Liver (tissue), 9 donors: ENCODE data around the gene BPIFB4. TPM values are rescaled to one million over a fixed set of nuclear protein-coding genes. Genes with fewer than 3 reads are reported as not detected.
"Not testable (repeated sequence)": the region's sequence is repeated elsewhere in the genome, so short reads cannot be mapped to it uniquely, and the experiment has no call there.

Source experiments
- DNase-seq: peaks from one replicate; pipeline ENCODE4 v3.0.0-alpha.2; 2017; ENCODE audit warnings: low spot score
- H3K27ac ChIP-seq, 2 donors: one replicate each; pipeline ENCODE4 v1.7.0; 2013; ENCODE audit warnings: inconsistent platforms in 2 of 2, low read length in 2 of 2, control low read depth in 1 of 2, low read depth in 1 of 2, mild to moderate bottlenecking in 1 of 2
- H3K27me3 ChIP-seq, 4 donors: one replicate each; pipeline versions ENCODE4 v1.6.1 to v1.7.0; 2013; ENCODE audit warnings: low read length in 3 of 4, inconsistent platforms in 1 of 4, mild to moderate bottlenecking in 1 of 4, moderate library complexity in 1 of 4; ENCODE audit not compliant: control insufficient read depth in 4 of 4, insufficient read depth in 4 of 4
- H3K36me3 ChIP-seq, 4 donors: one replicate each; pipeline versions ENCODE4 v1.6.1 to v1.7.0; 2013; ENCODE audit warnings: low read length in 3 of 4, mild to moderate bottlenecking in 3 of 4, low read depth in 1 of 4, moderate library complexity in 1 of 4; ENCODE audit not compliant: control insufficient read depth in 4 of 4, insufficient read depth in 3 of 4
- H3K4me1 ChIP-seq, 4 donors: one replicate each; pipeline versions ENCODE4 v1.6.1 to v1.7.0; 2013; ENCODE audit warnings: low read length in 3 of 4, mild to moderate bottlenecking in 3 of 4, moderate library complexity in 1 of 4; ENCODE audit not compliant: control insufficient read depth in 4 of 4, insufficient read depth in 4 of 4
- H3K4me3 ChIP-seq, 3 donors: one replicate each; pipeline versions ENCODE4 v1.6.1 to v1.7.0; 2013; ENCODE audit warnings: low read length in 3 of 3, control low read depth in 1 of 3, low read depth in 1 of 3, mild to moderate bottlenecking in 1 of 3
- H3K9ac ChIP-seq, 2 donors: one replicate each; pipeline ENCODE4 v1.7.0; 2013; ENCODE audit warnings: low read length in 2 of 2, mild to moderate bottlenecking in 2 of 2, moderate library complexity in 2 of 2, control low read depth in 1 of 2, low read depth in 1 of 2
- H3K9me3 ChIP-seq, 4 donors: one replicate each; pipeline versions ENCODE4 v1.6.1 to v1.7.0; 2013; ENCODE audit warnings: low read length in 3 of 4; ENCODE audit not compliant: control insufficient read depth in 4 of 4
- FOXA2 ChIP-seq: IDR thresholded peaks from 2 replicates; pipeline ENCODE4 v1.6.1; 2016; ENCODE audit warnings: antibody characterized with exemption
- GABPA ChIP-seq, 2 donors: IDR thresholded peaks in 1 of 2; conservative IDR thresholded peaks in 1 of 2; 2 replicates each; pipeline ENCODE4 v1.6.1; 2016; ENCODE audit warnings: antibody characterized with exemption in 2 of 2, mild to moderate bottlenecking in 1 of 2, moderate library complexity in 1 of 2
- HNF4A ChIP-seq, 2 donors: conservative IDR thresholded peaks; 2 replicates each; pipeline ENCODE4 v1.6.1; 2016; ENCODE audit warnings: antibody characterized with exemption in 2 of 2, mild to moderate bottlenecking in 2 of 2
- JUND ChIP-seq, 2 donors: IDR thresholded peaks; 2 replicates each; pipeline ENCODE4 v1.6.1; 2016; ENCODE audit warnings: antibody characterized with exemption in 2 of 2
- NR2F2 ChIP-seq: IDR thresholded peaks from 2 replicates; pipeline ENCODE4 v1.6.1; 2016; ENCODE audit warnings: antibody characterized with exemption
- RAD21 ChIP-seq, 2 donors: IDR thresholded peaks; 2 replicates each; pipeline ENCODE4 v1.6.1; 2016; ENCODE audit warnings: antibody characterized with exemption in 2 of 2, mild to moderate bottlenecking in 2 of 2
- RXRA ChIP-seq, 2 donors: IDR thresholded peaks; 2 replicates each; pipeline ENCODE4 v1.6.1; 2017 to 2018; ENCODE audit warnings: antibody characterized with exemption in 2 of 2, mild to moderate bottlenecking in 1 of 2
- TAF1 ChIP-seq: conservative IDR thresholded peaks from 2 replicates; pipeline ENCODE4 v1.6.1; 2016; ENCODE audit warnings: antibody characterized with exemption, mild to moderate bottlenecking
- YY1 ChIP-seq: IDR thresholded peaks from 2 replicates; pipeline ENCODE4 v1.6.1; 2016; ENCODE audit warnings: antibody characterized with exemption, mild to moderate bottlenecking
- WGBS: extraction: QIAGEN DNeasy Blood & Tissue Kit; methylation state at CpG from one replicate; pipeline ENCODE4 v1.1.7; 2013; 5-methylcytosine and 5-hydroxymethylcytosine counted together
- polyA plus RNA-seq, 2 donors: library from polyadenylated mRNA; stranded (reverse) in 1 of 2; unstranded in 1 of 2; fragments of 200-250 nt in 1 of 2; fragments of >200 nt in 1 of 2; fragmentation: Nextera tagmentation in 1 of 2; extraction: Ambion mirVana in 1 of 2; gene quantifications; one replicate each; pipeline versions ENCODE4 v1.2.1 to v1.2.3, GENCODE V29; 2013 to 2015
- total RNA-seq, 2 donors: library from RNA; depleted of rRNA; stranded (reverse); fragments of >200 nt; gene quantifications; one replicate each; pipeline ENCODE4 v1.2.3, GENCODE V29; 2014
- TF ChIP-seq, protein P1 (sequence below): IDR thresholded peaks from 2 replicates; pipeline ENCODE4 v1.6.1; 2016; ENCODE audit warnings: antibody characterized with exemption, mild to moderate bottlenecking
- TF ChIP-seq, protein P2 (sequence below): IDR thresholded peaks from 2 replicates; pipeline ENCODE4 v1.6.1; 2016; ENCODE audit warnings: antibody characterized with exemption
- TF ChIP-seq, protein P3 (sequence below): fragments of 150-350 bp; IDR thresholded peaks from 2 replicates; pipeline ENCODE4 v1.5.1; 2017; ENCODE audit warnings: improper control_type of control experiment, low read depth, low read length; ENCODE audit not compliant: missing input control
- TF ChIP-seq, protein P4 (sequence below): IDR thresholded peaks from 2 replicates; pipeline ENCODE4 v1.6.1; 2016; ENCODE audit warnings: antibody characterized with exemption
- donor health status: healthy.
- donor health status: healthy.
- donor health status: healthy.
- donor health status: healthy.
- donor health status: healthy.

The BPIFB4 gene
- total and polyA plus RNA-seq, 4 donors = 0.16 TPM; not detected in 3

DNA sequence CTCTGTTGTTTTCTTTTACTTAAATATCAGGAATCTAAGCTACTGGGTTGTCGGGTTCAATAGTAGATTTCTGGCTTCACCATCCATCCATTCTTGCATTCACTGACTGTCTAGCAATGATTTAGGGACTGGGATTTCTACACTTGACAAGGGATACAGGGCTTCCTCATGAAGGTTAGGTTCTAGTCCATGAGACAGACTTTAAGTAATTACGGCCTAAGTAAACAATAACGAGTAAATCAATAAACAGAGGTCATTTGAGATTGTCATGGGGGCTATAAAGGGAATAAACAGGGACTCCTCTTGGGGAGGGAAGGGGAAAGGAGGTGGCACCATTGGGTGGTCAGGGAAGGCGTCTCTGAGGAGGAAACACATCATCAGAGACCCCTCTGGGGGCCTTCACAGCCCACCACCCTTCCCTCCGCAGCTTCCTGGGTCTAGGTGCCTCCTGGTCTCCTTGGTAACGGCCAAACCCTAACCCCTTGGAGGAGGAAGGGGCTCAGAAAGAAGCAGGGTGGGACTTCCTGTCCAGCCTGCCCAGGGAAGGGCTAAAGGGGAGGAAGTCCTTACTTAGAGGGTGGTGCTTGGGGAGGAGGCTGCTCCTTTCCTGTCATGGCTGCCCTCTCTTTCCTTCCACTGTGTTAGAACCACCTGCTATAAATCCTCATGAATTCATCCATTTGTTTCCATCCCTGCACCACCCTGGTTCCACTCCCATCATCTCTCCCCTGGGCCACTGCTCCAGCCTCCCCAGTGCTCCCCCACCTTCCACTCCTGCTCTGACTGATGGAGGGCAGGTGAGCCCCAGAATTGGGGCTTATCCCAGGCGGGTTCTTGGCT, 33.3 kb downstream of the BPIFB4 start:
- DNase-seq = no peak
- 71% methylated on average over 7 of the region's 7 CpGs for WGBS
- Histone ChIP-seq H3K9me3 (no peaks in the 10 kb centered on the region), H3K4me3 (no peak overlapping the region), H3K9ac (no peak overlapping the region), H3K4me1 (peaks cover 0 to 7% (median 2%) of the 10 kb centered on the region in 4 donors), H3K36me3 (no peaks in the 10 kb centered on the region), H3K27me3 (no peaks in the 10 kb centered on the region), H3K27ac (peak overlapping the region in 1 of 2 donors; percentile 37)
- TF ChIP-seq RXRA (IDR thresholded peaks at IDR 0.05) (peak; percentile 13 to 16), JUND (IDR thresholded peaks at IDR 0.05) (no peak), GABPA (IDR thresholded peaks at IDR 0.05 in 1 of 2, conservative IDR thresholded peaks at IDR 0.05 in 1 of 2) (no peak), HNF4A (conservative IDR thresholded peaks at IDR 0.05) (peak in 1 of 2 donors; percentile 5), FOXA2 (peak; percentile 27)

DNA sequence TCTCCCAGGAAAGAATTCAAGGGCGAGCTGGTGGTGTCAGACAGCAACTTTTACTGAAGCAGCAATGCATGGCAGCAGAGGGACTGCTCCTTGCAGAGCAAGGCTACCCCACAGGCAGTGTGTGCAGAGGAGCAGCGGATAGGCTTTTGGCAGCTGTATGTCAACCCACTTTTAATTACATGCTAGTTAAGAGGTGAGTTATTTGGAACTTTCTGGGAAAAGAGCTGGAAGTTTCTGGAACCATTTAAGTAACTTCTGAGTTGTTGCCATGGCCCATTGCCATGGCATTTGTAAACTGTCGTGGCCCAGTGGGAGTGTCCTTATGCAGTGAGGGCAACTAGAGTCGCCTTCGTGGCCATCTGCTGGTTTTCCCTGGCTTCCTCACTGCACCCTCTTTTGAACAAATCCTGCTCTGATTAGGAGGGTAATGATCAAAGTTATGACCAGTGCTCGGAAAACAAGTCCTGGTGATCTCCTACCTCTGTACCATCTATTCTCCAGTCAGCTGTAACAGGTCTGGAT, 34.0 kb downstream of the BPIFB4 start:
- Histone ChIP-seq H3K4me3 (no peak overlapping the region), H3K27ac (peak overlapping the region in 1 of 2 donors; percentile 37), H3K9ac (no peak overlapping the region), H3K4me1 (peaks cover 0 to 7% (median 2%) of the 10 kb centered on the region in 4 donors), H3K9me3 (no peaks in the 10 kb centered on the region), H3K27me3 (peaks cover 0 to 2% (median 0%) of the 10 kb centered on the region in 4 donors), H3K36me3 (no peaks in the 10 kb centered on the region)
- no peak for DNase-seq
- 53% methylated on average over 6 of the region's 6 CpGs for WGBS
- TF ChIP-seq NR2F2 = no peak
- TF ChIP-seq, protein P1, sequence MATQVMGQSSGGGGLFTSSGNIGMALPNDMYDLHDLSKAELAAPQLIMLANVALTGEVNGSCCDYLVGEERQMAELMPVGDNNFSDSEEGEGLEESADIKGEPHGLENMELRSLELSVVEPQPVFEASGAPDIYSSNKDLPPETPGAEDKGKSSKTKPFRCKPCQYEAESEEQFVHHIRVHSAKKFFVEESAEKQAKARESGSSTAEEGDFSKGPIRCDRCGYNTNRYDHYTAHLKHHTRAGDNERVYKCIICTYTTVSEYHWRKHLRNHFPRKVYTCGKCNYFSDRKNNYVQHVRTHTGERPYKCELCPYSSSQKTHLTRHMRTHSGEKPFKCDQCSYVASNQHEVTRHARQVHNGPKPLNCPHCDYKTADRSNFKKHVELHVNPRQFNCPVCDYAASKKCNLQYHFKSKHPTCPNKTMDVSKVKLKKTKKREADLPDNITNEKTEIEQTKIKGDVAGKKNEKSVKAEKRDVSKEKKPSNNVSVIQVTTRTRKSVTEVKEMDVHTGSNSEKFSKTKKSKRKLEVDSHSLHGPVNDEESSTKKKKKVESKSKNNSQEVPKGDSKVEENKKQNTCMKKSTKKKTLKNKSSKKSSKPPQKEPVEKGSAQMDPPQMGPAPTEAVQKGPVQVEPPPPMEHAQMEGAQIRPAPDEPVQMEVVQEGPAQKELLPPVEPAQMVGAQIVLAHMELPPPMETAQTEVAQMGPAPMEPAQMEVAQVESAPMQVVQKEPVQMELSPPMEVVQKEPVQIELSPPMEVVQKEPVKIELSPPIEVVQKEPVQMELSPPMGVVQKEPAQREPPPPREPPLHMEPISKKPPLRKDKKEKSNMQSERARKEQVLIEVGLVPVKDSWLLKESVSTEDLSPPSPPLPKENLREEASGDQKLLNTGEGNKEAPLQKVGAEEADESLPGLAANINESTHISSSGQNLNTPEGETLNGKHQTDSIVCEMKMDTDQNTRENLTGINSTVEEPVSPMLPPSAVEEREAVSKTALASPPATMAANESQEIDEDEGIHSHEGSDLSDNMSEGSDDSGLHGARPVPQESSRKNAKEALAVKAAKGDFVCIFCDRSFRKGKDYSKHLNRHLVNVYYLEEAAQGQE = peak; percentile 35
- TF ChIP-seq JUND (IDR thresholded peaks at IDR 0.05) = no peak
- peak; percentile 14 to 48 for TF ChIP-seq RXRA (IDR thresholded peaks at IDR 0.05)
- peak; percentile 62 for TF ChIP-seq YY1
- TF ChIP-seq, protein P2, sequence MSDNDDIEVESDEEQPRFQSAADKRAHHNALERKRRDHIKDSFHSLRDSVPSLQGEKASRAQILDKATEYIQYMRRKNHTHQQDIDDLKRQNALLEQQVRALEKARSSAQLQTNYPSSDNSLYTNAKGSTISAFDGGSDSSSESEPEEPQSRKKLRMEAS = no peak
- TF ChIP-seq TAF1 = no peak
- TF ChIP-seq HNF4A (conservative IDR thresholded peaks at IDR 0.05) = peak in 1 of 2 donors; percentile 22
- TF ChIP-seq, protein P3, sequence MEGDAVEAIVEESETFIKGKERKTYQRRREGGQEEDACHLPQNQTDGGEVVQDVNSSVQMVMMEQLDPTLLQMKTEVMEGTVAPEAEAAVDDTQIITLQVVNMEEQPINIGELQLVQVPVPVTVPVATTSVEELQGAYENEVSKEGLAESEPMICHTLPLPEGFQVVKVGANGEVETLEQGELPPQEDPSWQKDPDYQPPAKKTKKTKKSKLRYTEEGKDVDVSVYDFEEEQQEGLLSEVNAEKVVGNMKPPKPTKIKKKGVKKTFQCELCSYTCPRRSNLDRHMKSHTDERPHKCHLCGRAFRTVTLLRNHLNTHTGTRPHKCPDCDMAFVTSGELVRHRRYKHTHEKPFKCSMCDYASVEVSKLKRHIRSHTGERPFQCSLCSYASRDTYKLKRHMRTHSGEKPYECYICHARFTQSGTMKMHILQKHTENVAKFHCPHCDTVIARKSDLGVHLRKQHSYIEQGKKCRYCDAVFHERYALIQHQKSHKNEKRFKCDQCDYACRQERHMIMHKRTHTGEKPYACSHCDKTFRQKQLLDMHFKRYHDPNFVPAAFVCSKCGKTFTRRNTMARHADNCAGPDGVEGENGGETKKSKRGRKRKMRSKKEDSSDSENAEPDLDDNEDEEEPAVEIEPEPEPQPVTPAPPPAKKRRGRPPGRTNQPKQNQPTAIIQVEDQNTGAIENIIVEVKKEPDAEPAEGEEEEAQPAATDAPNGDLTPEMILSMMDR = no peak
- TF ChIP-seq, protein P4, sequence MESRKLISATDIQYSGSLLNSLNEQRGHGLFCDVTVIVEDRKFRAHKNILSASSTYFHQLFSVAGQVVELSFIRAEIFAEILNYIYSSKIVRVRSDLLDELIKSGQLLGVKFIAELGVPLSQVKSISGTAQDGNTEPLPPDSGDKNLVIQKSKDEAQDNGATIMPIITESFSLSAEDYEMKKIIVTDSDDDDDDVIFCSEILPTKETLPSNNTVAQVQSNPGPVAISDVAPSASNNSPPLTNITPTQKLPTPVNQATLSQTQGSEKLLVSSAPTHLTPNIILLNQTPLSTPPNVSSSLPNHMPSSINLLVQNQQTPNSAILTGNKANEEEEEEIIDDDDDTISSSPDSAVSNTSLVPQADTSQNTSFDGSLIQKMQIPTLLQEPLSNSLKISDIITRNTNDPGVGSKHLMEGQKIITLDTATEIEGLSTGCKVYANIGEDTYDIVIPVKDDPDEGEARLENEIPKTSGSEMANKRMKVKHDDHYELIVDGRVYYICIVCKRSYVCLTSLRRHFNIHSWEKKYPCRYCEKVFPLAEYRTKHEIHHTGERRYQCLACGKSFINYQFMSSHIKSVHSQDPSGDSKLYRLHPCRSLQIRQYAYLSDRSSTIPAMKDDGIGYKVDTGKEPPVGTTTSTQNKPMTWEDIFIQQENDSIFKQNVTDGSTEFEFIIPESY = peak; percentile 16
- peak in 1 of 2 donors; percentile 16 for TF ChIP-seq RAD21 (IDR thresholded peaks at IDR 0.05)

DNA sequence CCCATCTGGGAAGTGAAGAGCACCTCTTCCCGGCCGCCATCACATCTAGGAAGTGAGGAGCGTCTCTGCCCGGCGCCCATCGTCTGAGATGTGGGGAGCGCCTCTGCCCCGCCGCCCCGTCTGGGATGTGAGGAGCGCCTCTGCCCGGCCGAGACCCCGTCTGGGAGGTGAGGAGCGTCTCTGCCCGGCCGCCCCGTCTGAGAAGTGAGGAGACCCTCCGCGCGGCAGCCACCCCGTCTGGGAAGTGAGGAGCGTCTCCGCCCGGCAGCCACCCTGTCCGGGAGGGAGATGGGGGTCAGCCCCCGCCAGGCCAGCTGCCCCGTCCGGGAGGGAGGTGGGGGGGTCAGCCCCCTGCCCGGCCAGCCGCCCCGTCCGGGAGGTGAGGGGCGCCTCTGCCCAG, 36.1 kb downstream of the BPIFB4 start:
- 96% methylated on average over 32 of the region's 34 CpGs for WGBS
- not testable (repeated sequence) for DNase-seq

More for the DNA sequence above, 36.1 kb downstream of the BPIFB4 start:
- not testable (repeated sequence) for H3K4me1 ChIP-seq, H3K9ac ChIP-seq, H3K9me3 ChIP-seq, H3K36me3 ChIP-seq, H3K27me3 ChIP-seq, H3K4me3 ChIP-seq, H3K27ac ChIP-seq
